NT2/D1 (cell line): ENCODE measurements around the gene ZNF146.
"Not testable (repeated sequence)": the region's sequence is repeated elsewhere in the genome, so short reads cannot be mapped to it uniquely, and the experiment has no call there.

Experiments used
- SUZ12 ChIP-seq: IDR thresholded peaks from 2 replicates; pipeline ENCODE4 v1.6.1; 2011; ENCODE audit not compliant: insufficient read length, insufficient read depth; ENCODE audit errors: extremely low read depth
- YY1 ChIP-seq: IDR thresholded peaks from 2 replicates; pipeline ENCODE4 v1.6.1; 2011; ENCODE audit not compliant: insufficient read length, insufficient read depth
- ZNF274 ChIP-seq: IDR thresholded peaks from 2 replicates; pipeline ENCODE4 v1.6.1; 2011; ENCODE audit warnings: mild to moderate bottlenecking, low read depth, low read length

- TF ChIP-seq ZNF274, YY1, SUZ12: not testable (repeated sequence)
Observed at GRCh38 chr19:36268081-36268480, 53.2 kb downstream of the ZNF146 start.
